GM10266 (cell line): ENCODE measurements around the gene GRPEL1.
A peak's percentile ranks its signal among the peaks of the same experiment; 100 is the strongest.

Experiments used
- DNase-seq: peaks from one replicate; pipeline ENCODE4 v3.0.0; 2012; ENCODE audit errors: extremely low spot score
- TF ChIP-seq, protein P1 (sequence below): IDR thresholded peaks from 2 replicates; pipeline ENCODE4 v1.5.1; 2012; ENCODE audit warnings: mild to moderate bottlenecking, low read depth; ENCODE audit not compliant: control insufficient read depth, insufficient read depth; ENCODE audit errors: missing control alignments

GRPEL1 gene

GRCh38 chr4:7043284-7044136, 24.4 kb downstream of the GRPEL1 start, which contains the start of gene TADA2B:
TADA2B (plus strand) TSS chr4:7043372; CDS start chr4:7043580, 208 bp downstream.
- TF ChIP-seq, protein P1, sequence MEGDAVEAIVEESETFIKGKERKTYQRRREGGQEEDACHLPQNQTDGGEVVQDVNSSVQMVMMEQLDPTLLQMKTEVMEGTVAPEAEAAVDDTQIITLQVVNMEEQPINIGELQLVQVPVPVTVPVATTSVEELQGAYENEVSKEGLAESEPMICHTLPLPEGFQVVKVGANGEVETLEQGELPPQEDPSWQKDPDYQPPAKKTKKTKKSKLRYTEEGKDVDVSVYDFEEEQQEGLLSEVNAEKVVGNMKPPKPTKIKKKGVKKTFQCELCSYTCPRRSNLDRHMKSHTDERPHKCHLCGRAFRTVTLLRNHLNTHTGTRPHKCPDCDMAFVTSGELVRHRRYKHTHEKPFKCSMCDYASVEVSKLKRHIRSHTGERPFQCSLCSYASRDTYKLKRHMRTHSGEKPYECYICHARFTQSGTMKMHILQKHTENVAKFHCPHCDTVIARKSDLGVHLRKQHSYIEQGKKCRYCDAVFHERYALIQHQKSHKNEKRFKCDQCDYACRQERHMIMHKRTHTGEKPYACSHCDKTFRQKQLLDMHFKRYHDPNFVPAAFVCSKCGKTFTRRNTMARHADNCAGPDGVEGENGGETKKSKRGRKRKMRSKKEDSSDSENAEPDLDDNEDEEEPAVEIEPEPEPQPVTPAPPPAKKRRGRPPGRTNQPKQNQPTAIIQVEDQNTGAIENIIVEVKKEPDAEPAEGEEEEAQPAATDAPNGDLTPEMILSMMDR, result peak; percentile 80
- no peak for DNase-seq

DNA sequence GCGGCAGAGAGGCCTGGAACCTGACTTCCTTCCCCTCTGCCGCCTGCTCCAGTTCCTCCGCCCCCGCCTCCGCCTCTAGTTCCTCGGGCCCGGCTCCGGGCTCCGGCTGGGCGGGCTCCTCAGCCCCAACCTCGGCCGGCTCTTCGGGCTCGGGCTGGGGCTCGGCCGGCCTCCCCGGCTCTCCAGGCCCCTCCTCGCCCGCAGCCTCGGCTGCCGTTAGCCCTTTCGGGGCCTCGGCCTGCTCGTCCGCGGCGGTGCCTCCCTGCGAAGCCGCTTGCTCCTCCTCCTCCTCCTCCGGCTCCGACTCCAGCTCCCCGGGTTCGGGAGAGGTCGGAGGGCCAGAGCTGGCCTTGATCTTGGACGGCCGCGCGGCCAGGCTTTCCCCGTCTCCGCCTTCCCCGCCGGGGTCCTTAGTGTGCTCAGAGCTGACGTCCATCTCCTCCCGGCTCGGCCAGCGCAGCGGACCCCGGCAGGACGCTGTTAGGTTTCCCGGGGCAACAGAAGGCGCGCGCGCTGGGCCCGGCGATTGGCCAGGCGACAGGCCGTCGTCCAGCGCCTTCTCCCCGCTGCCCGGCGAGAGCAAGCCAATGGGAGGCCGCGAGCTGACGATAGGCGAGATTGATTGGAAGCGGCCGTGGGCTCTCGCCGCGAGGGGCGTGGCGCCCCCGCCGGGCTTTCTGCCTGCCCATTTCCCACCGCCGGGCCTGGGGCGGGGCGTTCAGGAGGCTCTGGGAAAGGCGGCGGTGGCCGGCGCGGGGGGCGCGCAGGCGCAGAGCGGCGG, 25.2 kb downstream of the GRPEL1 start:
- TF ChIP-seq, protein P1, result no peak
- DNase-seq, result peak; percentile 100

DNA sequence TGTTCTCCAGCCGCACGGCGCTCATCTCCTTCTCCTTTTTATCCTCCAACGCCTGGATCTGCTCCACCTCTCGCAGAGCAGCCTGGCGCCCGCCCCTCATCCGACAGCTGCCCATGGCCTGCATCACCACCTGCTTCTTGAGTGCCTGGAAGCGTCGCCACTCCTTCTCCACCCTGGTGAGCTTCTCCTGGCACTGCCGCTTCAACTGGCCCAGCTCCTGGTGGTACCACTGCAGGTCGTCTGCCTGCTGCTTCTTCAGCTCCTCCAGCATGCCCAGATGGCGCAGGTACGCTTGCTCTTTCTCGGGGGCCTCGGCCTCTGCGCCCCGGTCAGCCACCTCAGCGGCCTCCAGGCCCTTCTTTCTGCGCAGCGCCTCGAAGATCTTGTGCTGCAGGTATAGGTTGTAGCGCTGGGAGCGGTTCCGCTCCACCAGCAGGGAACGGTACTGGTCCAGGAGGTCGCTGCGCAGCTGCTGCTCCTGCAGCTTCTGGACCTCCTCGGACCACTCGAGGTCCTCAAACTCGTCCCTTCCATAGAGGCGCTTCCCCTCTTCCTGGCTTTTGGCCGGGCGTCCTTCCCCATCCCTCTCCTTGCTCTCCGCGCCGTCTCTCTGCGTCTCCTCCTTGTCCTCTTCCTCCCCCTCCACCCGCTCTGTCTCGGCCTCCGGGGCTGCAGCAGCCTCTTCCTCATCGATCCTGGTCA, 25.9 kb downstream of the GRPEL1 start:
- DNase-seq, result no peak
- TF ChIP-seq, protein P1, result no peak

GRCh38 chr4:7041246-7041645, 26.6 kb downstream of the GRPEL1 start:
- TF ChIP-seq, protein P1, result no peak
- DNase-seq, result no peak

DNA sequence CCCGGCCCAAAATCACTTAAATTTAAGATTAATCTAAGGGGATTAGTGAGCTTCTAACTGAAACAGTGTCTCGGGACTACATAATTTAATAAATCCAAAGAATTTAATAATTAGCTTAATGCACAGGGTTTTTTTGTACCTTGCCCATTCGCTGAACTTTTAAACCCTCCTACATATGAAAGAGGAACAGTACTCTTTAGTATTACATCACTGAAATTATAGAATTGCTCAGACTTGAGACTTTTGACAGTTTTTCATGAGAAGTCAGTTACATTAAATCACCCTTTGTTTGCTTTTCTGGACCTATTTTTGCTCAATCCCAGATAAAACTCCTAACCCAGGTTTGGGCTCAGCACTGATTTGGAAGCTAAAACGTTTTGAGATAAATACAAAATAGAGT, 27.1 kb downstream of the GRPEL1 start:
- DNase-seq, result no peak
- TF ChIP-seq, protein P1, result no peak

DNA sequence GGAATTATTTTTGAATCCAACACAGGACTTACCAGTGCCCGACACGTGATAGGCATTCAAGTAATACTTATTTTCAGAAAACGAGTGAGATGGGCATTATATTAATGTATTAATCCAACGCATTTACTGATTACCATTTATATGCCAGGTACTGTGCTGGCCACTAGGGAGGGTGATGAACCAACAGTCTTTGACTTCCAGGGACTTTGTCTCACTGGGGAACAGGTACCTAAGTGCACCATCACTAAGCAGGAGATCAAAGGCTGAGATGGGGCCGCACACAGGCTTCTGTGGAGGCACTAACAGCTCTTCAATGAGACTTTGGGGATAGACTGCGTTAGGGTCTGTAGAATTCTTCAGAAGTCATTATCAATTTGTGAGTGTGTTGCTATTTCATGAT, 30.4 kb downstream of the GRPEL1 start:
- TF ChIP-seq, protein P1, result no peak
- no peak for DNase-seq
